T-helper 2 cell (primary cell): Measurements from ENCODE around the gene MOB1B.
"Not testable (repeated sequence)": the region's sequence is repeated elsewhere in the genome, so short reads cannot be mapped to it uniquely, and the experiment has no call there.

ENCODE experiments used
- DNase-seq, 5 experiments: peaks; one replicate each; pipeline versions ENCODE4 v3.0.0 to v3.0.0-alpha.2; 2012 to 2022

MOB1B gene

GRCh38 chr4:71009890-71010588, 107.9 kb downstream of the MOB1B start:
- peak in 2 of 5 experiments; percentile 24 to 62 for DNase-seq

- no peak for DNase-seq
These were observed 109.3 kb downstream of the MOB1B start for GRCh38 chr4:71011451-71011850.

GRCh38 chr4:71017391-71017790, 115.2 kb downstream of the MOB1B start:
- not testable (repeated sequence) for DNase-seq

- no peak for DNase-seq
These were observed 118.4 kb downstream of the MOB1B start for GRCh38 chr4:71020611-71021010.

- DNase-seq, result no peak
These were observed 123.5 kb downstream of the MOB1B start for GRCh38 chr4:71025654-71026053.

GRCh38 chr4:71026086-71026485, 123.9 kb downstream of the MOB1B start:
- no peak for DNase-seq

GRCh38 chr4:71027611-71028010, 125.4 kb downstream of the MOB1B start:
- no peak for DNase-seq

GRCh38 chr4:71029504-71029903, 127.3 kb downstream of the MOB1B start:
- no peak for DNase-seq

- DNase-seq, result not testable (repeated sequence)
These were observed 129.9 kb downstream of the MOB1B start for GRCh38 chr4:71032106-71032505.
